Activated T-cell treated with anti-CD3 and anti-CD28 coated beads for 24 hours (primary cell): ENCODE data around the gene OVCA2.

Source experiments
- DNase-seq: peaks from one replicate; pipeline ENCODE4 v3.0.0-alpha.2; 2020; ENCODE audit warnings: low read depth

The OVCA2 gene

GRCh38 chr17:2034806-2035540 lies 6.8 kb upstream of the OVCA2 start:
- no peak for DNase-seq

GRCh38 chr17:2035541-2036488 lies 6.0 kb upstream of the OVCA2 start:
- no peak for DNase-seq

- DNase-seq, result no peak
Measured at GRCh38 chr17:2037155-2037554, 4.7 kb upstream of the OVCA2 start.

- DNase-seq, result no peak
Measured at GRCh38 chr17:2040219-2040827, 1.5 kb upstream of the OVCA2 start.

GRCh38 chr17:2040942-2041560 lies 771 bp upstream of the OVCA2 start:
- no peak for DNase-seq

- DNase-seq, result no peak
Measured at GRCh38 chr17:2042390-2042847, 597 bp downstream of the OVCA2 start.

GRCh38 chr17:2042933-2043332 lies 1.1 kb downstream of the OVCA2 start:
- DNase-seq, result no peak

- no peak for DNase-seq
Measured at GRCh38 chr17:2043785-2044184, 2.0 kb downstream of the OVCA2 start.

GRCh38 chr17:2044263-2044894 lies 2.6 kb downstream of the OVCA2 start:
- DNase-seq, result no peak

GRCh38 chr17:2047590-2047989 lies 5.8 kb downstream of the OVCA2 start:
- DNase-seq, result no peak

GRCh38 chr17:2048805-2049204 lies 7.0 kb downstream of the OVCA2 start:
- no peak for DNase-seq

GRCh38 chr17:2049333-2050299 lies 7.8 kb downstream of the OVCA2 start:
- peak; percentile 83 for DNase-seq

- DNase-seq, result peak; percentile 63
Measured at GRCh38 chr17:2050300-2051060, 8.7 kb downstream of the OVCA2 start.

- DNase-seq, result no peak
Measured at GRCh38 chr17:2051061-2051932, 9.5 kb downstream of the OVCA2 start.

- no peak for DNase-seq
Measured at GRCh38 chr17:2051933-2052559, 10.2 kb downstream of the OVCA2 start.

- DNase-seq, result peak; percentile 72
Measured at GRCh38 chr17:2053380-2054261, 11.8 kb downstream of the OVCA2 start.

- no peak for DNase-seq
Measured at GRCh38 chr17:2054262-2054511, 12.4 kb downstream of the OVCA2 start.
